HG02763 (cell line): Measurements from ENCODE around the gene STPG3.

Experiments used
- ATAC-seq: cut with Tn5 transposase; IDR thresholded peaks from one replicate; pipeline ENCODE4 v1.9.1; 2021; ENCODE audit warnings: mild to moderate bottlenecking, moderate library complexity; ENCODE audit not compliant: unreplicated experiment

The STPG3 gene

GRCh38 chr9:137278061-137278701, 27.1 kb downstream of the STPG3 start:
- no peak for ATAC-seq

DNA sequence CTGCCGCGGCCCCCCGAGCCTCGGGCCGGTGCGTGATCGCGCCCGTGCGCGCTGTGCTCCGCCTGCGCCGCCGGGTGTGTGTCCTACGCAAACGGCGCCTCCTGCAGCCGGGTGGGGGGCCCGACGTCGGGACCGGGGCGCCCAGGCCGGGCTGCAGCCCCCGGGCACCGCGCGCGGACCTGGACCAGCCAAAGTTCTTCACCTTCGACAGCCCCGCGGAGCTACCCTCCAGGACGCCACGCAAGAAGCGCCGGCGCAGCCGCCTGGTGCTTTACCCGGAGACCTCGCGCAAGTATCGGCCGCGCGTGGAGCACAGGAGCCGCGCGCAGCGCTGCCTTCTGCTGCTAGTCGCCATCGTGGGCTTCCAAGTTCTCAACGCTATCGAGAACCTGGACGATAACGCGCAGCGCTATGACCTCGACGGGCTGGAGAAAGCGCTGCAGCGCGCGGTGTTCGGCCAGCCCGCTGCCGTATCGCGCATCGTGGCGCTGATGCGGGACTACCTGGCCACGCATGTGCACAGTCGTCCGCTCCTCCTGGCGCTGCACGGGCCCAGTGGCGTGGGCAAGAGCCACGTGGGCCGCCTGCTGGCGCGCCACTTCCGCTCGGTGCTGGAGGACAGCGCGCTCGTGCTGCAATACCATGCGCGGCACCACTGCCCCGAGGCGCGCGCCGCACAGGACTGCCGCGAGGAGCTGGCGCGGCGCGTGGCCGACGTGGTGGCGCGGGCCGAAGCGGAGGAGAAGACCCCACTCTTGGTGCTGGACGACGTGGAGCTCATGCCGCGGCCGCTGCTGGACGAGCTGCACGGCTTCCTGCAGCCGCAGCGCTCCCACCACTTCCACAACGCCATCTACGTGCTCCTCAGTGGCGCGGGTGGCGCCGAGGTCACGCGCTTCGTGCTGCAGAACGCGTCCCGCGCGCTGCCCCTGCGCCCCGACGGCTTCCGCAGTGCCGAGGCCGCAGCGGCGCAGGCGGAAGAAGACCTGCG, 27.9 kb downstream of the STPG3 start:
- ATAC-seq: no peak

DNA sequence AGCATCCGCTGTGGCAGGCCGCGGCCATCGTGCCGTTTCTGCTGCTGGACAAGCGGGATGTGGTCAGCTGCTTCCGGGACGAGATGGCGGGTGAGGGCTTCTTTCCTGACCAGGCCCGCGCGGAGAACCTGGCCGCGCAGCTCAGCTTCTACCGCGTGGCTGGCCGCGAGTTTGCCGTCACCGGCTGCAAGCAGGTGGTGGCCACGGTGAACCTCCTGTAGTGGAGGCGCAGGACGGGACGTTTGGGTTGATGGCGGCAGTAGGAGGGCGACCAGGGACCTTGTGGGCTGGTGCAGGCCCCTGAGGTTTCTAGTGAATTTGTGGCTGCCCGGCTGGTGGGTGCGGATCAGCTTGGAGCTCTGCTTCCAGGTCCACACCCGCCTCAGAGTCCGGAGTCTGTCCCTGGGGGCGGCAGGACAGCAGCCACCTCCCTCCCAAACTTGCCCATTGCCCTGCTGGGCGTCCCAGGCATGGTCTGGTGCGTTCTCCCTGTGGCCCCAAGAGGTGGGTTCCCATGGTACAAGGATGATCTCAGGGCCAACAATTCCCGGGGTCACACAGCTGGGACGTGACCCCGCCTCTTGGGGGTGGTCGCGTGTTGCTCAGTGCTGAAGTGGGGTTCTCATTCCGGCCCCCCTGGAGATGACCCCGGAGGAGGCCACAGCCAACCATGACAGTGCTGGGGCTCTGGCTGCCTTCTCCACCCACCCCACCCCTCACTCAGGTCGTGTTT, 28.8 kb downstream of the STPG3 start:
- no peak for ATAC-seq

DNA sequence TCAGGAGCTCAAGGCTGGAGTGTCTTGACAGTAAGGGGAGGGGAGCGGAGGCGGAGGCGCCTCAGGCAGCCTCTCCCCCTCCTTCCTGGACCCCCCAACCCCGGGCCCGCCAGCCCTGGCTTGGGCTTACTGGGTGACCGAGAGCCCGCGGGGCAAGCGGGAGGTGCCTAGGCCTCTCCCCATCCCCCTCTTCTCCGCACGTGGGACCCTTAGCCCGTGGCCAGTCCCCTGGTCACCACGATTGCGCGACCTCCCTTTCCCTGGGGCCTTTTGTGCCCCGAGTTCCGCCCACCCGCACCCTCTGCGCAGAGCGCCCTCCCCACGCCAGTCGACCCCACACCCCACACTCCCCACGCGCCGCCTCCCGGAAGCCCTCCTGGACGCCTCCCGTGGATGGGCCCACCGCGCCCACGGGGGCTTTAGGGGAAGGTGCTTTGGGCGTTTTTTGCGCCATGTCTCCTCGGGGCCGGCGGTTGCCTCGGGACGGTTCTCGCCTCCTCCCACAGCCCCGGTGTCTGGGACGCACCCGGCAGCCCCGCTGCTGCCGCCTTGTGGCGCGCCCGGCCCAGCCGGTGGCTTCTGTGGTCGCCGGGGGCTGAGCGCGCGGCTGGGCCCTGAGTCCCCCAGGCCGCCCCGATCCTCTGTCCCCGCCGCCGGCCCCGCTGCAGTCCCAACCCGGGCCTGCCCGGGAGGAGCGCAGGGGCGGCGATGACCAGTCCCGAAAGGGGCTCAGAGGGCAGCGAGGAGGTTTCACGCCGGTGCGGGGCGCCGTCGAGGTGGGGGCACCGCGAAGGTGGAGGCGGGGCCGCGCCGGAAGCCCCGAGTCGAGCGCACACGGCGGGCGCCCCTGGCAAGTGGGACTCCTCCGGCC, 29.6 kb downstream of the STPG3 start:
- no peak for ATAC-seq

- no peak for ATAC-seq
These were observed 30.4 kb downstream of the STPG3 start for GRCh38 chr9:137281345-137282116.

DNA sequence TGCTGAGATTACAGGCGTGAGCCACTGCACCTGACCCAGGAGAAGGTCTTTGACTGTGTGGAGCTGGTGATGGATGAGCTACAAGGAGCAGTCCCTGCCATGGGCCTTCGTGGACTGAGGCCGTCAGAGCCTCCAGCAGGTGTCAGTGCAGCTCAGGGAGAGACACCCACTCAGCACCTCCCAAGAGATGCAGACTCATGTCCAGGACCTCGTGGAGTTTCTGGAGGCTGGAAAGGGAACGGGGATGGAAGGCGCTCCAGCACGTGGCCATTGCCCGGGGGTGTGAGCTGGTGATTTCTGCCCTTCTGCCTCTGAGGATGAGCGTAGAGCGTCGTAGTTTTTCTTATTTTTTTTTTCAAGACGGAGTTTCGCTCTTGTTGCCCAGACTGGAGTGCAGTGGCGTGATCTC, 35.9 kb downstream of the STPG3 start:
- ATAC-seq: no peak

DNA sequence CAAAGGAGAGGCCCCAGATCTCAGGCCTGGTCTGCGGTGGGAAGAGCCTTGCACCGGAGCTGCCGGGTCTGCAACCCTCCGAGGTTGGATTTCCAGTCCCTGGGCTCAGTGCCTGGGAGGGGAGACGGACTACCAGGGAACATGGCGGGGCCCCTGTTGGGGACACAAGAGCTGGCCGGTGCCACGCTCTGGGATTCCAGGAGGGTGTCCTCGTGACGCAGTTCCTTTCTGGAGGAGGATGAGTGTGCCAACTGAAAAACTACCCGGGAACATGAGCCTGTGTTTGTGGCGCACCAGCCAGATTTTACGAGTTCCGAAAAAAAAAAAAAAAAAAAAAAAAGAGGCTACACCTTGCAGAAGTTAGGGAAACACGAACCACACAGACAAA, 42.0 kb downstream of the STPG3 start:
- ATAC-seq: no peak

DNA sequence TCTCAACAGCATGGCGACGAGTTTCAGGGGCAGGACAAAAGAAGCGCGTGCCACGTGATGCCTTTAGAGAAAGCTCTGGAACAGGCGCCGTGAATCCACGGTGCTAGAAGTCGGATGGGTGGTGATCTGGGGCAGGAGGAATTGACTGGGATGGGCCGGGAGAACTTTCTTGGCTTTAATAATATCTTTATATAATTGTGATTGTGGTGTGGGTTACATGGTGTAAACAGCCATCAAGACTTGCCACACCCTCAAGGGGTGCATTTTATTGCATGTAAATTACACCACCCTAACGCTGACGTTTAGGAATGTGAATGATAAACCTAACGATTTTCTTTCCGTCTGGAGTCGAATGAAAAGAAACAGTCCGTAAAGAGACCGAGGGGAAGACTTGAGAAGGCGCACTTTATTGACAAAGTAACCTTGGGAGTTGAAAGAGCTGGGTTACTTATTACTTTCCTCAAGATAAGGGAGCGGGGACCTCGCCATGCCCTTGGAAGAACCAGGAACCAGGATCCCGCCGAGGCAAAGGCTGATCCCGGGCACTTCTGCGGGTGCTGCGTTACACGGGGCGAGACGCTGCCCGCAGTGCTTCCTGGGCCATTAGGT, 42.5 kb downstream of the STPG3 start:
- no peak for ATAC-seq

DNA sequence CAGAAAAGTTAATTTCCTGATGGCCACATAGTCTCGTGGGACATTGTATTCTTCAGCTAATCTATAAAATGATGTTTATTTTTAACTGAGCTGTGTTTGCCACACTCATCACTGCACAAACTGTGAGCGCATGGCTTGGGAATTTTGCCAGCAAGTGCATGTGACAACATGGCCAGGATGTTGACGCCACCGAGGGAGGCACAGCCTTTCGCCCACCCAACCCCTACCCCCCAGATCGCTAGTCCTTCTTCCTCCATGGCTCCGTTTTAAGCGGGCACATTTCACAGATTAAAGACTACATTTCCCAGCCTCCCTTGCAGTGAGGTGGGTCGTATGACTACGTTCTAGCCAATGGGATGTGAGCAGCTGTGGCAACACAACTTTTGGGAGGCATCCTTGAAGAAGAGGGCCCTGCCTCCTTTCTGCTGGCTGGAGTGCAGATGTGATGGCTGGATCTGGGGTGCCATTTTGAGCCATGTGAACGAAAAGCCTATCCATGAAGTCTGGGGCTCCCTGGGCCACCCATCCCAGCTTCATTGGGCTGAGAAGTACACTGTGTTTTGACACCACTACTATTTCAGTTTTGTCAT, 43.1 kb downstream of the STPG3 start:
- no peak for ATAC-seq

DNA sequence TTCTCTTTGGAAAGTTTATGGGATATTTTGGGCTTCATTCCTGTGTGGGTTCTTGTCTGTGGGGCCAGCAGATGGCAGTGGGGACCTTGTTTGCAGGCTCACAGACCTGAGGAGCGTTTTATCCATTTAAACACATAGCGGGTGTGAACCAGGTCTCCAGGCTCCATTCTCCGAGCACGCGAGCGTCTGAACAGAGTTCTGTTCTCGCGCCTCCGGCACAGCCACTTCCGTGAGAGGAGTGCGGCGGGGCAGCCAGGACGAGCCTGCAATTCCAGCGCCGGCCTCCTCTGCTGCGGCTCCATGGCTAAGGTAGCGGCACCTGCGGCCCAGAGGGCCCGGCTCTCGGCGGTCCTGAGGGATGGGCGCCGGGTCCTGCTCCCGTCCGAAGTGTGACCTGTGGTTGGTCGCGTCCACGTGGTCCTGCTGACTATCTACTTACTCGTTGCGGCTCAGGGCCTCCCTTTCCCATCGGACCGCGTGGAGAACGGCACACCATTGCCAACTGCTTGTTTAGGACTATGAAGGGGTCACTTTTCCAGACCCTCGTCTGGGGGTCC, 43.7 kb downstream of the STPG3 start:
- no peak for ATAC-seq

DNA sequence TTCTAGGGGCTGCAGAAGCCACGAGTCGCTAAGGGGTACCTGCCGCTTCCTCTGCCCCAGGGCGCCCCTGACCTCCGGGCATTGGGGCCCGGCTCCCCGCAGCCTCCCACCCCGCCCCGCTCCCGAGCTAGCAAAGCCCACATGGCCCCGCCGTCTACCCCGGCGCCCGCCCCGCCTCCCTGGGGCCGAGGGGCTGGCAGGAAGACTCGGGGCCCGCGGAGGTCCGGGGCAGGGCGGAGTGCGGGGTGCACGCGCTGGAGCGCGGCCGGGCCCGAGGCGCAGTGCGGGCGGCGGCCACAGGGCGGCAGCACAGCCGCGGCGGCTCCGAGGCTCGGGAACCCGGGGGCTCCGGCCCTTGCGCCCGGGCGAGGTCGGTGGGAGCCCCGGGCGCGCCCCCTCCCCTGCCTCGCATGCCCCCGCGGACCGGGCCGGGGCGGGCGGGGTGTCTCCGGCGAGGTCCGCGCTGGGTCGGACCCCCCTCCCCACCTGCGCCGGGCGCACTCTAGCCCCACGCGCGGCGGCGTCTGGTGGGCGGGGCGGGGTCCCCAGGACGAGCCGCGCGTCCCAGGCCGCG, 44.2 kb downstream of the STPG3 start:
- no peak for ATAC-seq

- no peak for ATAC-seq
These were observed 45.0 kb downstream of the STPG3 start for GRCh38 chr9:137295849-137296669.

DNA sequence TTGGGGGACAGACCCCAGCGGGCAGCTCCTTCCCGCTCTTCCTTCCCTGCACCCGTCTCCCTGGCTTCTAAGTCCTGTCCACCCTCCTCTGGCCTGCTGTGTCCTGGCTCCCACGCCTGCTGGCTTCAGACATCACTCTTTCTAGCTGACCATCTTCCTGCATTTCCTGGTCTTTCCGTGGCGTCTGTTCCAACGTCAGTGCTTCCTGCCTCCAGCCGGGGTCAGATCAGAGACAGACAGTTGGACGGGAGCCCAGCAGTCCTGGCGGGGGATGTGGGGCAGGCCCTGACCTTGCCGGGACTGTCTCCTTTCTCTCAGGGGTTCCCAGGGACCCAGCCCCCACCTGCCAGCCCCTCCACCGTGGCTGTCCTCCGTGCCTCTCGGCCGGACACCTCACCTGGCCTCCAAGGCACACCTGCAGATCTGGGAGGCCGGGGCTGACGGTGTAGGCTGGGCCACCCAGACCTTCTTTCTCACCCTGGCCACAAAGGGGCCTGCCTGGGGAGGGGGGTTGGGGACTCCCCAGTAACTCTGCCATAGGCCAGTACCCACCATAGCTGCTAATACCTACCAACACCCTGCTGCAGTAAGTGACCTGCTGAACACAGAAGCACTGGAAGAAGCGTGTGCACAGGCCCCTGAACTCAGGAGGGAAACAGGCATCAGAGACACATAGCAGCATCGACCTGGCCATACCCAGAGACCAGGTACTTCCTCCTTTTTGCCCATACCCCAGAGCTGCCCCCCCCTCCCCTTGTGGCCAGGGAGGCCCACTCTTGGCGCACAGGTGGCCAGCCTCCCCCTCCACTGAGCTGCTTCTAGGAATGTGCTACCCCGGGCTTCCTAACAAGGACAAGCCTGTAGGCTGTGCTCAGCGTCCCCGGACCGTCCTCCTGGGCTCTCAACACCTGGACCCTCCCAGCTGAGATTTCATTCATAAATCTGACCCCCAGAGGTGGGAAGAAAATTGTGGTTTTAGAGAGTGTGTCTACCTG, 45.9 kb downstream of the STPG3 start:
- no peak for ATAC-seq

GRCh38 chr9:137297966-137298365, 46.9 kb downstream of the STPG3 start:
- ATAC-seq: no peak

DNA sequence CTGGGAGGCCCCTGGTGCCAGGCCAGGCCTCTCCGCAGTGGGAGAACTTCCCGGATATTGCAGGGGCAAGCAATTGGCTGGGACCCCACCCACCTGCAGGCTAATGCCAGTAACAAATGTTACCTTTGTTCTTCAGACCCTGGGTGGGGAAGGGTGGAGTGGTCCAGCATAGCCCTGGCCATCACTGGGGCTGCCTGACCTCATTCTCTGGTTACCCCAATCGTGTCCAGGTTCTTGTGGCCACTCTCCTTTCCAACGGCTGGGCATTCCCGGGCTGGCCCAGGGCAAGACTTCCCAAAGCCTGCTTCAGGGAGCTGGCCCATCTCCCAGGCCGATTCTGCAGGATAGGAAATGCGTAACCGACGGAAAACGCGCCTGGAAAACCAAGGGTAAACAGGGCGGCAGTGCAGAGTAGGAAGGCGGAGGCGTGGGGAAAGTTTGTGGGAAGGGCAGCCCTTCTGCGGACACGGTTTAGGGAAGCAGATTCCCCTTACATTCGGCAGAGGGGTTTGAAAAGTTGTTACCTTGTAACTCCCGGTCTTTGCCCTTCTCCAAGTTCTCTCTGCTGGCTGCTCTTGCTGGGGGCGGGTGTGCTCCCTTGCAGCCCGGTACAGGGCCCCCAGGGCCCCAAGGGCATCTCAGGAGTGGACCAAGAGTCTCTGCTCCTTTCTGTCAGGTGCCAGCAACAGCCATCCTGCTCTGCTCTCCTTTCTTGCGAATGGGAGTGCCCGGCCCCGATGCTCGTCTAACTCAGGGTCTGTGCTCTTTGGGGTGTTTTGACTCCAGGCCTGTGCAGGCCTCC, 47.5 kb downstream of the STPG3 start:
- ATAC-seq: no peak

DNA sequence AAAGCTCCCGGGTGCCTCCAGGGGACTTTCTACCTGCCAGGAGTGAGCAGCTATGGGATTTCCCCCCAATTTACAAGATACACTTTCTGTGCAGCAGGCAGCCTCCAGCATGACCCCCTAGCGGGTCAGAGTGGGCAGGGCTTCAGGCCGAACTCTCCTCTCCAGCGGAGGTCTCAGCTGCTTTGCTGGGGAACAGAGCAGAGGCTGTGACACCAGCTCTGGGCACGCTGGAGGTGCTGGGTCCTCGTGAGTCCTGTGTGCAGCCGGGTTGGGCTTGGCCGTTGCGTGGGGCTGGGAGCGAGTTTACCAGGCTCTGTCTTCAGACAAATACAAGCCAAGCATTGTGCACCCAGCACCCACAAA, 48.1 kb downstream of the STPG3 start:
- ATAC-seq: no peak
